HG03354 (cell line): Measurements from ENCODE around the gene CCDC187.

Experiments used
- ATAC-seq: cut with Tn5 transposase; IDR thresholded peaks from one replicate; pipeline ENCODE4 v1.9.1; 2021; ENCODE audit warnings: mild to moderate bottlenecking; ENCODE audit not compliant: unreplicated experiment, poor library complexity, severe bottlenecking

CCDC187 gene

GRCh38 chr9:136204145-136204805 lies 99.6 kb downstream of the CCDC187 start:
- ATAC-seq = no peak

GRCh38 chr9:136203408-136204144 lies 100.3 kb downstream of the CCDC187 start:
- ATAC-seq = no peak

GRCh38 chr9:136202454-136203407 lies 101.2 kb downstream of the CCDC187 start:
- ATAC-seq = no peak

- ATAC-seq = no peak
These were observed 102.1 kb downstream of the CCDC187 start for GRCh38 chr9:136201609-136202453.

- no peak for ATAC-seq
These were observed 102.7 kb downstream of the CCDC187 start for GRCh38 chr9:136201174-136201573.

- ATAC-seq = no peak
These were observed 103.5 kb downstream of the CCDC187 start for GRCh38 chr9:136200424-136200823.
